GM23248 (cell line): ENCODE data around the gene RPH3AL.

Source experiments
- EZH2 ChIP-seq: fragments of 200-600 bp; sonication (generic); IDR thresholded peaks from 2 replicates; pipeline ENCODE4 v1.6.1; 2018; ENCODE audit warnings: antibody characterized with exemption, mild to moderate bottlenecking; ENCODE audit not compliant: insufficient read depth, poor library complexity, severe bottlenecking
- EZH2phosphoT487 ChIP-seq: fragments of 200-600 bp; sonication (generic); IDR thresholded peaks from 2 replicates; pipeline ENCODE4 v1.6.1; 2018; ENCODE audit warnings: antibody characterized with exemption, moderate library complexity, mild to moderate bottlenecking, low read depth; ENCODE audit not compliant: insufficient read depth

- TF ChIP-seq EZH2 (no peak), EZH2phosphoT487 (no peak)
These were observed 169.6 kb downstream of the RPH3AL start for GRCh38 chr17:183021-183420.
